Measurements from ENCODE around the gene FAIM2.
A peak's percentile ranks its signal among the peaks of the same experiment; 100 is the strongest.

The FAIM2 gene

DNA sequence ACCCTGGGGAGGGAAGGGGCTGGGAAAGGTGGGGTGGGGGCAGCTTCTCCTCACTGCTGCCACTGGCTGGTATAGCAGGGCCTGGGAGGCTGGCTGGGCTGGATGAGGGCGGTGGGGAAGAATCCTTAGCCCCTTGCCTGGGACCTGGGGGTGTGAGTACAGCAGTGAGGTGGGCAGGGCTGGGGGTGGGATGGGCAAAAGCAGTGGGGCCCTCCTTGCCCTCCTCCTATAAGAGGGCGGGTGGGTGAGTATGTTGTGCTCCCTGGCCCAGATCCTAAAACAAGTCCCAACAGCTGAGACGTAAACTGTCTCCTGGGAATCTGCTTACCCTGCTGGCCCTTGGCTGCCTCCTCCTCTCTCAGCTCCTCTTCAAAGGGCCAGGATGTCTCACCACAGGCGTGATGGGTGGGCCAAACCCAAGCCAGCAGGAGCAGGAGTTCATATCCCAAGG is 77.7 kb downstream of the FAIM2 start:
- peaks cover 22% of the 10 kb centered on the region for H3K4me1 ChIP-seq (ENCODE audit: control insufficient read depth, insufficient read depth, low read length)
- H3K36me3 ChIP-seq (ENCODE audit: control insufficient read depth in 2 of 2, insufficient read depth in 1 of 2, low read length in 2 of 2), result peaks cover 4 to 30% of the 10 kb centered on the region in 2 experiments; a peak in 1 of 3 replicates
- POLR2A ChIA-PET, result interaction anchor here (1.4 kb wide), 1 partner anchor 13 kb away, joined by 5 read pairs; no protein-coding TSS in a partner anchor
- 0 out of 2 replicates have a peak overlapping the region, but pooled peaks have one; percentile 64 for H3K27ac ChIP-seq (ENCODE audit: extremely low read depth, low read depth, low read length)
- CTCF ChIA-PET, result interaction anchor here (0.6 to 2.8 kb wide), 4 partner anchors 13 to 213 kb away, joined by 3 to 21 read pairs (median 4); no protein-coding TSS in a partner anchor
- no peak overlapping the region for H3K4me3 ChIP-seq (ENCODE audit: low read depth, low read length)
- no peaks in the 10 kb centered on the region for H3K9me3 ChIP-seq (ENCODE audit: control insufficient read depth, insufficient read depth, low read depth, low read length)
- no peak for TF ChIP-seq ZNF701 (tag by site-specific recombination; IDR thresholded peaks at IDR 0.05)
- TF ChIP-seq KLF7 (tag by site-specific recombination; IDR thresholded peaks at IDR 0.05; ENCODE audit: borderline replicate concordance), result no peak
- no peak for TF ChIP-seq ZXDB (tag by site-specific recombination; IDR thresholded peaks at IDR 0.05)
- TF ChIP-seq ZSCAN5A (tag by site-specific recombination; IDR thresholded peaks at IDR 0.05), result no peak
- TF ChIP-seq, protein P1, sequence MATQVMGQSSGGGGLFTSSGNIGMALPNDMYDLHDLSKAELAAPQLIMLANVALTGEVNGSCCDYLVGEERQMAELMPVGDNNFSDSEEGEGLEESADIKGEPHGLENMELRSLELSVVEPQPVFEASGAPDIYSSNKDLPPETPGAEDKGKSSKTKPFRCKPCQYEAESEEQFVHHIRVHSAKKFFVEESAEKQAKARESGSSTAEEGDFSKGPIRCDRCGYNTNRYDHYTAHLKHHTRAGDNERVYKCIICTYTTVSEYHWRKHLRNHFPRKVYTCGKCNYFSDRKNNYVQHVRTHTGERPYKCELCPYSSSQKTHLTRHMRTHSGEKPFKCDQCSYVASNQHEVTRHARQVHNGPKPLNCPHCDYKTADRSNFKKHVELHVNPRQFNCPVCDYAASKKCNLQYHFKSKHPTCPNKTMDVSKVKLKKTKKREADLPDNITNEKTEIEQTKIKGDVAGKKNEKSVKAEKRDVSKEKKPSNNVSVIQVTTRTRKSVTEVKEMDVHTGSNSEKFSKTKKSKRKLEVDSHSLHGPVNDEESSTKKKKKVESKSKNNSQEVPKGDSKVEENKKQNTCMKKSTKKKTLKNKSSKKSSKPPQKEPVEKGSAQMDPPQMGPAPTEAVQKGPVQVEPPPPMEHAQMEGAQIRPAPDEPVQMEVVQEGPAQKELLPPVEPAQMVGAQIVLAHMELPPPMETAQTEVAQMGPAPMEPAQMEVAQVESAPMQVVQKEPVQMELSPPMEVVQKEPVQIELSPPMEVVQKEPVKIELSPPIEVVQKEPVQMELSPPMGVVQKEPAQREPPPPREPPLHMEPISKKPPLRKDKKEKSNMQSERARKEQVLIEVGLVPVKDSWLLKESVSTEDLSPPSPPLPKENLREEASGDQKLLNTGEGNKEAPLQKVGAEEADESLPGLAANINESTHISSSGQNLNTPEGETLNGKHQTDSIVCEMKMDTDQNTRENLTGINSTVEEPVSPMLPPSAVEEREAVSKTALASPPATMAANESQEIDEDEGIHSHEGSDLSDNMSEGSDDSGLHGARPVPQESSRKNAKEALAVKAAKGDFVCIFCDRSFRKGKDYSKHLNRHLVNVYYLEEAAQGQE (tag by site-specific recombination; IDR thresholded peaks at IDR 0.05), result no peak
- TF ChIP-seq GFI1B (tag by site-specific recombination; IDR thresholded peaks at IDR 0.05), result no peak
- no peak for TF ChIP-seq ZNF239 (tag by site-specific recombination; IDR thresholded peaks at IDR 0.05)
- TF ChIP-seq, protein P2, sequence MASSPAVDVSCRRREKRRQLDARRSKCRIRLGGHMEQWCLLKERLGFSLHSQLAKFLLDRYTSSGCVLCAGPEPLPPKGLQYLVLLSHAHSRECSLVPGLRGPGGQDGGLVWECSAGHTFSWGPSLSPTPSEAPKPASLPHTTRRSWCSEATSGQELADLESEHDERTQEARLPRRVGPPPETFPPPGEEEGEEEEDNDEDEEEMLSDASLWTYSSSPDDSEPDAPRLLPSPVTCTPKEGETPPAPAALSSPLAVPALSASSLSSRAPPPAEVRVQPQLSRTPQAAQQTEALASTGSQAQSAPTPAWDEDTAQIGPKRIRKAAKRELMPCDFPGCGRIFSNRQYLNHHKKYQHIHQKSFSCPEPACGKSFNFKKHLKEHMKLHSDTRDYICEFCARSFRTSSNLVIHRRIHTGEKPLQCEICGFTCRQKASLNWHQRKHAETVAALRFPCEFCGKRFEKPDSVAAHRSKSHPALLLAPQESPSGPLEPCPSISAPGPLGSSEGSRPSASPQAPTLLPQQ (tag by site-specific recombination; IDR thresholded peaks at IDR 0.05), result peak; percentile 65
- peak; percentile 61 for TF ChIP-seq ZIC2 (tag by site-specific recombination; IDR thresholded peaks at IDR 0.05)
- no peak for TF ChIP-seq ZNF654 (tag by site-specific recombination; IDR thresholded peaks at IDR 0.05; ENCODE audit: low read depth)
- TF ChIP-seq KLF1 (tag by site-specific recombination; IDR thresholded peaks at IDR 0.05), result peak; percentile 49; the same call in 1 of the 2 replicates
- TF ChIP-seq ZNF266 (tag by site-specific recombination; IDR thresholded peaks at IDR 0.05; ENCODE audit: low read depth), result no peak
- no peak for TF ChIP-seq ZFP3 (tag by site-specific recombination; IDR thresholded peaks at IDR 0.05; ENCODE audit: low read depth)
- no peak for TF ChIP-seq ZNF214 (tag by site-specific recombination; IDR thresholded peaks at IDR 0.05; ENCODE audit: borderline replicate concordance)
- TF ChIP-seq SCRT2 (tag by site-specific recombination; IDR thresholded peaks at IDR 0.05), result no peak
- no peak for TF ChIP-seq ZNF830 (tag by site-specific recombination; IDR thresholded peaks at IDR 0.05; ENCODE audit: low read depth)
- TF ChIP-seq ZBTB49 (tag by site-specific recombination; IDR thresholded peaks at IDR 0.05; ENCODE audit: low read depth), result no peak
- TF ChIP-seq ZFP41 (tag by site-specific recombination; IDR thresholded peaks at IDR 0.05; ENCODE audit: borderline replicate concordance), result no peak
- no peak for TF ChIP-seq ZSCAN16 (tag by site-specific recombination; IDR thresholded peaks at IDR 0.05)
- TF ChIP-seq ZBTB26 (tag by site-specific recombination; optimal IDR thresholded peaks at IDR 0.05), result no peak
- no peak for TF ChIP-seq ZNF10 (tag by site-specific recombination; IDR thresholded peaks at IDR 0.05)
- TF ChIP-seq ZNF202 (tag by site-specific recombination; IDR thresholded peaks at IDR 0.05; ENCODE audit: borderline replicate concordance), result no peak
- no peak for TF ChIP-seq TSHZ1 (tag by site-specific recombination; IDR thresholded peaks at IDR 0.05; ENCODE audit: borderline replicate concordance)
- TF ChIP-seq ZSCAN23 (tag by site-specific recombination; IDR thresholded peaks at IDR 0.05), result no peak

Data from HEK293 (cell line).